ENCODE results near the gene KIF26A.

GRCh38 chr14:104119119-104119487 lies 19.3 kb upstream of the KIF26A start:
- TF ChIP-seq, protein P1, sequence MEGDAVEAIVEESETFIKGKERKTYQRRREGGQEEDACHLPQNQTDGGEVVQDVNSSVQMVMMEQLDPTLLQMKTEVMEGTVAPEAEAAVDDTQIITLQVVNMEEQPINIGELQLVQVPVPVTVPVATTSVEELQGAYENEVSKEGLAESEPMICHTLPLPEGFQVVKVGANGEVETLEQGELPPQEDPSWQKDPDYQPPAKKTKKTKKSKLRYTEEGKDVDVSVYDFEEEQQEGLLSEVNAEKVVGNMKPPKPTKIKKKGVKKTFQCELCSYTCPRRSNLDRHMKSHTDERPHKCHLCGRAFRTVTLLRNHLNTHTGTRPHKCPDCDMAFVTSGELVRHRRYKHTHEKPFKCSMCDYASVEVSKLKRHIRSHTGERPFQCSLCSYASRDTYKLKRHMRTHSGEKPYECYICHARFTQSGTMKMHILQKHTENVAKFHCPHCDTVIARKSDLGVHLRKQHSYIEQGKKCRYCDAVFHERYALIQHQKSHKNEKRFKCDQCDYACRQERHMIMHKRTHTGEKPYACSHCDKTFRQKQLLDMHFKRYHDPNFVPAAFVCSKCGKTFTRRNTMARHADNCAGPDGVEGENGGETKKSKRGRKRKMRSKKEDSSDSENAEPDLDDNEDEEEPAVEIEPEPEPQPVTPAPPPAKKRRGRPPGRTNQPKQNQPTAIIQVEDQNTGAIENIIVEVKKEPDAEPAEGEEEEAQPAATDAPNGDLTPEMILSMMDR (IDR thresholded peaks at IDR 0.05 in 8 of 11, conservative IDR thresholded peaks at IDR 0.05 in 3 of 11) = no peak
- no peak for TF ChIP-seq POLR2A (IDR thresholded peaks at IDR 0.05)
